Loucy (cell line): ENCODE results near the gene LRRC23.

Experiments used
- H2AFZ ChIP-seq: fragments of 200-600 bp; sonication (generic); 2 replicates; pipeline ENCODE4 v1.6.0; 2016; ENCODE audit warnings: antibody characterized with exemption, mild to moderate bottlenecking, low read length, moderate library complexity
- H3F3A ChIP-seq: fragments of 200-600 bp; 2 replicates; pipeline ENCODE4 v1.6.0; 2016; ENCODE audit warnings: antibody characterized with exemption, low read depth, mild to moderate bottlenecking
- H3K27me3 ChIP-seq: fragments of 200-600 bp; sonication (generic); 2 replicates; pipeline ENCODE4 v1.6.1; 2014; ENCODE audit warnings: low read length, mild to moderate bottlenecking; ENCODE audit not compliant: insufficient read depth, poor library complexity, severe bottlenecking
- H3K36me3 ChIP-seq: fragments of 200-600 bp; sonication (generic); 2 replicates; pipeline ENCODE4 v1.6.1; 2016; ENCODE audit warnings: low read length; ENCODE audit not compliant: insufficient read depth
- H3K4me1 ChIP-seq: fragments of 200-600 bp; sonication (generic); 2 replicates; pipeline ENCODE4 v1.5.1; 2014; ENCODE audit warnings: low read length, mild to moderate bottlenecking; ENCODE audit not compliant: insufficient read depth, poor library complexity, severe bottlenecking
- H3K4me2 ChIP-seq: fragments of 200-600 bp; sonication (generic); 2 replicates; pipeline ENCODE4 v1.6.0; 2014; ENCODE audit warnings: antibody characterized with exemption, low read length, low read depth, mild to moderate bottlenecking; ENCODE audit not compliant: poor library complexity, severe bottlenecking
- H3K4me3 ChIP-seq: fragments of 200-600 bp; sonication (generic); 2 replicates; pipeline ENCODE4 v1.5.1; 2014; ENCODE audit warnings: low read length, mild to moderate bottlenecking, mixed read lengths; ENCODE audit not compliant: poor library complexity, severe bottlenecking
- H3K79me2 ChIP-seq: fragments of 200-600 bp; sonication (generic); 2 replicates; pipeline ENCODE4 v1.6.1; 2014; ENCODE audit warnings: low read length; ENCODE audit not compliant: insufficient read depth
- H3K9ac ChIP-seq: fragments of 200-600 bp; sonication (generic); 2 replicates; pipeline ENCODE4 v1.6.0; 2014; ENCODE audit warnings: mild to moderate bottlenecking, low read depth, low read length, moderate library complexity; ENCODE audit not compliant: poor library complexity, severe bottlenecking
- H3K9me2 ChIP-seq: fragments of 200-600 bp; sonication (generic); replicated peaks from 2 replicates; pipeline ENCODE4 v1.6.1; 2016; ENCODE audit warnings: low read depth, low read length, mixed read lengths
- H3K9me3 ChIP-seq: fragments of 200-600 bp; sonication (generic); 2 replicates; pipeline ENCODE4 v1.6.1; 2014; ENCODE audit warnings: mild to moderate bottlenecking, antibody characterized with exemption, low read length, low read depth; ENCODE audit not compliant: insufficient read depth
- H4K20me1 ChIP-seq: fragments of 200-600 bp; sonication (generic); 2 replicates; pipeline ENCODE4 v1.6.0; 2014; ENCODE audit warnings: antibody characterized with exemption, low read length, mild to moderate bottlenecking; ENCODE audit not compliant: insufficient read depth, poor library complexity, severe bottlenecking
- CTCF ChIP-seq: fragments of 200-600 bp; sonication (generic); conservative IDR thresholded peaks from 2 replicates; pipeline ENCODE4 v1.5.1; 2014; ENCODE audit warnings: mild to moderate bottlenecking, antibody characterized with exemption, low read length
- EZH2phosphoT487 ChIP-seq: fragments of 200-600 bp; IDR thresholded peaks from 2 replicates; pipeline ENCODE4 v1.6.1; 2018; ENCODE audit warnings: antibody characterized with exemption, mild to moderate bottlenecking, moderate library complexity, borderline replicate concordance

The LRRC23 gene

DNA sequence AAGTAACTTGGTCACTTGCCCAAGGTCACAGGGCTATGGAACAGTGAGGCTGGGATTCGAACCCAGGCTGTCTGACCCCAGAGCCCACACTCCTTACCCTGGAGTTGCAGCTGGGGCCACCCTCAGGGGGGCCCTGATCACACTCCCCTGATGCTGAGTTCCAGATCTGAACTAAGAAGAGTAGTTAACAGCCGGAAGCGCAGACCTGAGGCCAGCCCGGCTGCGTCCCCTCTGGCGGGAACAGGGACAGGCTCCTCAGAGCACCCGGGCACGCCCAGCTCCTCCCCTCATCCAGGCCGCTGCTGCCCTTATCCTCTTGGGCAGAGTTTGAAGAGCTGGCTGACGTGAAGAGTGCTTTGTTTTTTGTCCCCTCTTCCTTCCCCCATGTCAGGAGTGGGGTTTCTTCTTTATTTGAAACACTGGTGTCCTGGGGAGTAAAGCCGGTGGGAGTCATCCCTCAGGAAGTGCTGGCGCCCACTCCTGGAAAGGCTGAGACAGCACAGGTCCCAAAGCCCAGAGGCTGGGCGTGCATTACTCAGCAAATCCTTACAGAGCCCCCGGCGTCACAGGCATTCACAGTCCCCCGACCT, 57.2 kb downstream of the LRRC23 start:
- Histone ChIP-seq H3K4me1 (peaks cover 61% of the 10 kb centered on the region), H3K27me3 (no peaks in the 10 kb centered on the region), H3K9ac (peak overlapping the region; percentile 97), H4K20me1 (no peaks in the 10 kb centered on the region), H2AFZ (no peak overlapping the region), H3K4me2 (no peak overlapping the region), H3K9me3 (no peaks in the 10 kb centered on the region), H3K9me2 (no peaks in the 10 kb centered on the region), H3K36me3 (peaks cover 18% of the 10 kb centered on the region; the same call in 1 of the 2 replicates), H3F3A (peaks cover 13% of the 10 kb centered on the region), H3K79me2 (peaks cover 35% of the 10 kb centered on the region), H3K4me3 (no peak overlapping the region)
- TF ChIP-seq CTCF = peak; percentile 60
- no peak for TF ChIP-seq EZH2phosphoT487

DNA sequence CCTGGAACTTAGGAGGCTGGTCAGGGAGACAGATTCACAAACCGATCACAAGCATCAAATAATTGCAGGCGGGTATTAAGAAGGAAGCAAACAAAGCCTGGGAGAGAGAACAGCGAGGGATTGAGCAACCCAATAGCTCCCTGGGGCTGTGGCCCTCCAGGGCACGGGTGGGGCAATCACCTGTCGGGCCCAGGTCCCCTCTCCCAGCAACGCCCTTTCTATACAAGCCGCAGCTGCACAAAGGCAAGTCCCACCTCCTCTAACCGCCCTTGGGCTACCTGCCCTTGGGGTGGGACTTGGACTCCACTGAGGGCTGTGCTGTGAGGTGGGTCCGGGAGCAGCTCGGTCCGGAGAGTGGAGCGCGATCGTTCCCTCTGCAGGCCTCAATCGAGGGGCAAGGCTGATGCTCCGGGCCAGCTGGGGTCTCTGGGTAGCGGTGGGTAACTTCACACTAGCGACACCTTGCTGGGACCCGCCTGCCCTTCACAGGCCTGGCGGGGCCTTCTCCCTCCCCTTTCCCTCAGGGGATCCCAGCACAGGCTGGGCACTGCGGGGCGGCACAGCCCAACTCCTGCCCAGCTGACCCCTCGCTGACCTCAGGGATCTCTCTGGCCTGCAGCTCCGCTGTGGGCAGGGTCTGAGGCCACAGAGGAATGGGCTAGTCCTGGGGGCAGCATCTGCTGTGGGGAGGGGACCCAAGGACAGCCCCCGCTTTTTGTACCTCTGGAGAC, 57.8 kb downstream of the LRRC23 start:
- no peak for TF ChIP-seq CTCF
- no peak for TF ChIP-seq EZH2phosphoT487
- Histone ChIP-seq H3K4me1 (peaks cover 54% of the 10 kb centered on the region), H4K20me1 (no peaks in the 10 kb centered on the region), H3K9me3 (no peaks in the 10 kb centered on the region), H3K27me3 (no peaks in the 10 kb centered on the region), H3K9me2 (no peaks in the 10 kb centered on the region), H3K9ac (peak overlapping the region; percentile 97), H3K79me2 (peaks cover 34% of the 10 kb centered on the region), H3F3A (peaks cover 13% of the 10 kb centered on the region), H3K36me3 (peaks cover 23% of the 10 kb centered on the region; the same call in 1 of the 2 replicates), H3K4me2 (no peak overlapping the region), H3K4me3 (no peak overlapping the region), H2AFZ (no peak overlapping the region)

GRCh38 chr12:6963016-6963731, 58.6 kb downstream of the LRRC23 start:
- peaks cover 13% of the 10 kb centered on the region for H3F3A ChIP-seq
- peaks cover 26% of the 10 kb centered on the region; the same call in 1 of the 2 replicates for H3K36me3 ChIP-seq
- H3K4me2 ChIP-seq = no peak overlapping the region
- no peaks in the 10 kb centered on the region for H3K9me3 ChIP-seq
- peaks cover 34% of the 10 kb centered on the region for H3K79me2 ChIP-seq
- H4K20me1 ChIP-seq = peaks cover 4% of the 10 kb centered on the region
- H3K9me2 ChIP-seq = no peaks in the 10 kb centered on the region
- H3K9ac ChIP-seq = no peak overlapping the region
- H3K27me3 ChIP-seq = no peaks in the 10 kb centered on the region
- peaks cover 50% of the 10 kb centered on the region for H3K4me1 ChIP-seq
- H3K4me3 ChIP-seq = no peak overlapping the region
- H2AFZ ChIP-seq = no peak overlapping the region
- no peak for TF ChIP-seq EZH2phosphoT487
- no peak for TF ChIP-seq CTCF
